Stimulated activated CD4-positive, alpha-beta T cell treated with anti-CD3 and anti-CD28 coated beads, Interleukin-2, amount 100 ng/mL, for 4 hours (primary cell): ENCODE results near the gene CPED1.
"Not testable (repeated sequence)": the region's sequence is repeated elsewhere in the genome, so short reads cannot be mapped to it uniquely, and the experiment has no call there.

ENCODE experiments used
- DNase-seq: peaks from one replicate; pipeline ENCODE4 v3.0.0-alpha.2; 2020; ENCODE audit warnings: low read depth

The CPED1 gene

GRCh38 chr7:121020249-121020988, 31.9 kb downstream of the CPED1 start:
- no peak for DNase-seq

- no peak for DNase-seq
Measured at GRCh38 chr7:121020989-121021969, 32.8 kb downstream of the CPED1 start.

GRCh38 chr7:121023194-121023593, 34.7 kb downstream of the CPED1 start:
- DNase-seq, result no peak

DNA sequence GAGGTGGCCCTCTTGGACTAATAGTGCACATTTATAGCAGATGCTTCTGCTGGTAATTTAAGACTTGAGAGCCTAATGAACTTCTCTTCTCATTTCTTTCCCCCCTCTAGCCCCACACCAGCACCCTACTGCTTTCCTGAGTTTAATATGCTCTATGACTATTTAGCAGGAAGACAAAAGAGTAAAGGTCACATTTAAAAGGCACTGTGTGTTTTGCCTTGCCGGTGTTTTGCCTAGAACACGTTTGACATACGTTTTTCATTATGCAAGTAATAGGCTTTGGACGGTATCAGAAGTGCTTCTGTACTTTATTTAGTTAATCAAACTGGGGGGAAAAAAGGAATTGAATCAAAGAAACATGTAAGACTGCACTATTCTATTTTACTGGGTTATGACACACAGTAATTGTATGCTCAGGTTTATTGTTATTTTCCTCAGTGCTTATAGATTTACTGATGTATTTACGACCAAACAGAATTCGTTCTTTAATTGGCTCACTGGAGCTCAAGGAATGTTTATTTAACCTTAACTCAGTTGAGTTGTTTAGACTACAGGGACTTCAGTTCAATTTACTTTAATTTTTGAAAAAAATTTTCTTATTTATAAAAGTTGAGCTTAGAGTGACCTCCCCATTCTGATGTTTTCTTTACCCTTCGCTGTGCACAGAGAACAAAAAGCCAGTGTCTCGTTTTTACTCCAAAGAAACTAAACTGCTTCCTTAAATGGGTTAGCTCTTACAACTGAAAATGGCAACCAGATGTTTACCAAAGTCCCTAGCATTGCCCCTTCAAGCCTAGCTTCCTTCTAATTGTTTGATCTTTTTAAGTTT, 35.4 kb downstream of the CPED1 start:
- no peak for DNase-seq

DNA sequence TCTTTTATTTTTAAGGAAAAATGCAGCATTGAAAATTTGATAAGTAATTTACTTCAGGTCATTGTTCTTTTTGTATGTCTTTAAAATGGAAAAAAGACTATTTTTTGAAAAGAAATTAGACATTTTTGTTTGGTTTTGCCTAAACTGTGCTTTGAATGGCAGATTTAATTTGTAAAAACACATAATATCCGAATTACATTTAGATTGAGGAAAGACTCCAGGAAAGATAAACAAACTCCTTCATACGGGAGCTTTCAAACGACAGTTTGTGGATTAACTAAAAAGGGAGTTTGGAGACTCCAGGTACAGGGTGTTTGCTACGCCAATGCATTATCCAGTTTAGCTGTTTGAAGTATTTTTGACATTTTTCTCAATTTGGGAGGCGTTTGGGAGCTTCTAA, 36.1 kb downstream of the CPED1 start:
- DNase-seq, result no peak

DNA sequence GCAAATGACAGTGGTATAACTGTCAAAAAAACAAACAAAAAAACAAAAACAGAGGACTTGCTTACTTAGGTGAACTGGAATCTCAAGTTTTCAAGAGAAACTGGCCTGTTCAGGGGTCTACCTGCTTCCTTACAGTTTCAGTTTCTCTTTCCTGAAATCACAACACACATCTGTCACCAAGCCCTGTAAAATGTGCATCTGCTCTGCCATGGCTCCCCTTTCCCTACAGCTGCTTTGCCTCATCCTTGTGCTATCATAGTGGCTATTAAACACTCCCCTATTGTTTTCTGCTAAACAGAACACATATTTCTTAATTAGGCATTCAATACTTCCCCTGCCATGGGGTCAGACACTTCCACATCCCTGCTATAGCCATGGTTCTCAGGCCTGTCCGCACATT, 37.6 kb downstream of the CPED1 start:
- DNase-seq, result no peak

DNA sequence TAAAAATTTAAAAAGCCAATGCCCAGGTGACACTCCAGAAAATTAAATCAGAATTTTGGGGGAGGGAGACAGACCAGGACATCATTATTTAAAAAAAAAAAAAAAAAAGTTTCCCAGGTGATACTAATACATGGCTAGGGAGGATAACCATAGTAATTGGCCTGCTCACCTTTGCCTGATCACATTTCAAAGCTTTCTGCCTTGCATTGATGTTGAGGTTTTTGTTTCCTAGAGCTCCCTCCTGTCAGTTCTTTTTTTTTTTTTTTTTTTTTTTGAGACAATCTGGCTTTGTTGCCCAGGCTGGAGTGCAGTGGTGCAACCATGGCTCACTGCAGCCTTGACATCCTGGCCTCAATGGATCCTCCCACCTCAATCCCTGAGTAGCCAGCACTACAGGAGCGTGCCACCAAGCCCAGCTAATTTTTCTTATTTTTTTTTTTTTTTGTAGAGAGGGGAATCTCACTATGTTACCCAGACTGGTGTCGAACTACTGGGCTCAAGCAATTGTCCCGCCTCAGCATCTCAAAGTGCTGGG, 38.1 kb downstream of the CPED1 start:
- no peak for DNase-seq

GRCh38 chr7:121027761-121028669, 39.5 kb downstream of the CPED1 start:
- no peak for DNase-seq

DNA sequence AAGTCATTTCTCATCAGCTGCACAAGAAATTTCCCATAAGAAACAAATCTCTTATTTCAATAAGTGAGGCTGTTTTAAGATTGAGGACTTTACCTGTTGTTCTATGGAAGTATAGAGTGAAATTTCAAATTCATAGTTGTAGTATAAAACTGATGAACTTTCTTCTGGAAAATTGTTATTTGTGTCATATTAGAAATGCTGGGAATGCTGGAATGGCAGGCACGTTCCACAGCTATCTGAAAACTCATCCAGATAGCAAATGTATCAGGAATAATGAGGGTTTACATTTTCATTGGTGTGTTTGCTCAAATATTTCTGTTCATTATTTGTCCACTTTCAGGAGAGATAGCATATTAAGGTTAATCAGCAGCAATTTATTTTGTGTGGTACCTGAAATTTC, 40.8 kb downstream of the CPED1 start:
- DNase-seq, result no peak

GRCh38 chr7:121030308-121030707, 41.8 kb downstream of the CPED1 start:
- DNase-seq, result no peak

DNA sequence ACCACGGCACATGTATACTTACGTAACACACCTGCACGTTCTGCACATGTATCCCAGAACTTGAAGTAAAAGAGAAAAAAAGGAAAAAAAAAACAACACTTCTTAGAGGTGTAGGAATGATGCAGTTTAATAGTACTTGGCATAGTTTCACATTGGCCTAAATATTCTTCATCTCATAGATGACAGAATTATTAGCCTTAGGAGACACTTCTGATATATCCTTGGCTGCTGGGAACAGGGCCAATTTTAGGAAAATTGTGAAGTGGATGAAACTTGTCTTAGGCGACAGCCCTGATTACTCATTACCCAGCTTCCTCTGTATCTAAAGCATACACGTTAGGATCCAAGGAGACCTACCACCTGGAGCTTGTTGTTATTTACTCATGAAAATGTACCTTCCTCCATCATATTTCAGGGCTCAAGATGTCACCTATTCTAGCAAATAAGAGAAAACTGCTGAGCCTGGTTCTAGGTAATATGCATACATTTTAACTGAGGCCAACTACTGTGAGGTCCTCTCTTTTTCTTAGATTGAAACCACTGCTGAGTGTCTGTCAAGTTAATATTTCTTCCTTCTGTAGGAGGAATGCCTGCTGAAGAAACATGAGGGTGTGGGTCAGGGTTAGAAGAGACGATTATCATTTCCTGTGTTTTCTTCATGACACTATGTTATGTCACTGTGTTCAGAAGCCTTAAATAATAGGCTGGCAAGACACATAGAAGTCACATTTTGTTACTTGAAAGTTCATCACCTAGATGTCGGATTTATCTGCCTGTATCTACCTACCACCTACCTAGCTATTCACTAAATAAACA, 44.3 kb downstream of the CPED1 start:
- DNase-seq, result no peak

DNA sequence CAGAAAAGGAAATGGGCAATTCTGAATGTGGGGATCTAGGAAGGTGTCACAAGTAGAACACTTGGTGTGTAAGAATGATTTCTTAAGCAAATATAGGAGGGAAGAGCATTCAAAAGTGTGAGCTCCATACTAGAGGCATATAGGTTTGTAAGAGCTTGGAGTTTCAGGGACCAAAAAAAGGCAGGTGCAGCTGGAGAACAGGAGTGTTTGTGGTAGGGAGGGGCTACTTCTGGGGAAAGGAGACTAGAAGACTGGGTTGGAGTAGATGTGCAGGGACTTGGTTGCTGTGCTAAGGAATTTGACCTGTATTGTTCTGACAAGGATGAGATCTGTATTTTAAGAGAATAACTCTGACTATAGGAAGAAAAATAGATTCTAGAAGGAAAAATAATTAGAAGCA, 46.4 kb downstream of the CPED1 start:
- DNase-seq, result no peak

GRCh38 chr7:121036776-121037175, 48.3 kb downstream of the CPED1 start:
- not testable (repeated sequence) for DNase-seq

GRCh38 chr7:121037329-121037728, 48.8 kb downstream of the CPED1 start:
- not testable (repeated sequence) for DNase-seq

GRCh38 chr7:121037957-121038716, 49.6 kb downstream of the CPED1 start:
- no peak for DNase-seq

DNA sequence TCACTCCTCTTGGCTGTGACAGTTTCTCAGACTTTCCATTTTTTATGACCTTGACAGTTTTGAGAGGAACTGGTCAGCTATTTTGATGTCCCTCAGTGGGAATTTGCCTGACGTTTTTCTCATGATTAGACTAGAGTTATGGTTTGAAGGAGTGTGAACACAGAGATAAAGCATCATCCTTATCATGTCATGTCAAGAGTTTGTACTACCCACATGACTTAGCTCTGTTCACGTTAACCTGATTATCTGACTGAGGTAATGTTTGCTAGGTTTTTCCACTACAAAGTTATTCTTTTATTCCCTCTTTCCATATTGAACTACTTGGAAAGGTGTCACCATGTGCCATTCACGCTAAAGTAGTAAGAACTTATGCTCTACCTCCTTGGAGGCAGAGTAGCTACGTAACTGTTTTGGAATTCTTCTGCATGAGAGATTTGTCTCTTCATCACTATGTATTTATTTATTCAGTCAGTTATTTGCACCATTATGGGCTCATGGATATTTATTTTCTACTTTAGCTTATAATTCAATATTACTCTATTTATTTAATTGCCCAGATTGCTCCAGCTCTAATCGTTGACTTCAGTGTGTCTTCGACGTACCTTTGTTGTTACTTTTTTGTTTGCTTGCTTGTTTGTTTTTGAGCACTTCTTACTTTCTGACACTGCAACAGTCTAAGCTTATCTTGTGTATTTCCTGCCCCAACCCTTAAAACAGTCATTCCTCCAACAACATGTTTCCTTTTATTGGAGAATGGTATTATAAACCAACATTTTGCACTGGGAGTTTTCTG, 50.4 kb downstream of the CPED1 start:
- DNase-seq, result no peak

GRCh38 chr7:121039510-121039822, 51.0 kb downstream of the CPED1 start:
- no peak for DNase-seq

GRCh38 chr7:121039994-121040393, 51.5 kb downstream of the CPED1 start:
- no peak for DNase-seq
